HG02610 (cell line): ENCODE data around the gene UBE3C.
A peak's percentile ranks its signal among the peaks of the same experiment; 100 is the strongest.
"Not testable (repeated sequence)": the region's sequence is repeated elsewhere in the genome, so short reads cannot be mapped to it uniquely, and the experiment has no call there.

Experiments used
- ATAC-seq: cut with Tn5 transposase; IDR thresholded peaks from one replicate; pipeline ENCODE4 v1.9.1; 2021; ENCODE audit warnings: mild to moderate bottlenecking, moderate library complexity; ENCODE audit not compliant: unreplicated experiment

The UBE3C gene

GRCh38 chr7:157129907-157130460 lies 8.7 kb upstream of the UBE3C start:
- no peak for ATAC-seq

- not testable (repeated sequence) for ATAC-seq
Measured at GRCh38 chr7:157130849-157131248, 7.9 kb upstream of the UBE3C start.

DNA sequence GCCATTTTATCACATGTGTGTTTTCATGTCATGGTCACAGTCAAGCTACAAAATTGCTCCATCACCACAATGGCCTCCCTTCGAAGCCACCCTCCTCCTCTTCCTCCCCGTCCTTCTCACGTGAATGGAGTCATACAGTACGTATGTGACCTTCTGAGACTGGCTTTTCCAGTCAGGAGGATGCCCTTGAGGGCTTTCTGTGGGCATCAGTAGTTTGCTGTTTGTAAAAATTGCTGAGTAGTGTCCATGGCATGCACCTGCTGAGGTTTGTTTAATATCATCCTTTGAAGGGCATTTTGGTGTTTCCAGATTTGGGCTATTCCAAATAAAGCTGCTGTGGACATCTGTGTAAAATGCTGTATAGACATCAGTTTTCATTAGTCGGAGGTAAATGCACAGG lies 5.9 kb upstream of the UBE3C start:
- no peak for ATAC-seq

GRCh38 chr7:157133304-157133703 lies 5.4 kb upstream of the UBE3C start:
- no peak for ATAC-seq

DNA sequence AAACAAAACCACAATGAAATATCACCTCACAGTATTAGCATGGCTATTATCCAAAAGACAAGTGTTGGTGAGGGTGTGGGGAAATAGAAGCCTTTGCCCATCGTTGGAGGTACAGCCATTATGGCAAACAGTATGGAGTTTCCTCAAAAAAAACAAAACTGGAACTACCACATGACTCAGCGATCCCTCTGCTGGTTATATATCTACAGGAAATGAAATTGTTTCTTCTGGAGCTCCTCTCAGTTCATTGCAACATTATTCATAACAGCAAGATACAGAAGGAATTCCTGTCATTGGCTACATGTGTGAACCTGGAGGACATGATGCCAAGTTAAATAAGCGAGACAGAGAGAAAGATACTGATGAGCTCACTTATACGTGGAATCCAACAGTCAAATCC lies 2.4 kb upstream of the UBE3C start:
- ATAC-seq, result no peak

- ATAC-seq, result no peak
Measured at GRCh38 chr7:157138101-157138423, 664 bp upstream of the UBE3C start.

DNA sequence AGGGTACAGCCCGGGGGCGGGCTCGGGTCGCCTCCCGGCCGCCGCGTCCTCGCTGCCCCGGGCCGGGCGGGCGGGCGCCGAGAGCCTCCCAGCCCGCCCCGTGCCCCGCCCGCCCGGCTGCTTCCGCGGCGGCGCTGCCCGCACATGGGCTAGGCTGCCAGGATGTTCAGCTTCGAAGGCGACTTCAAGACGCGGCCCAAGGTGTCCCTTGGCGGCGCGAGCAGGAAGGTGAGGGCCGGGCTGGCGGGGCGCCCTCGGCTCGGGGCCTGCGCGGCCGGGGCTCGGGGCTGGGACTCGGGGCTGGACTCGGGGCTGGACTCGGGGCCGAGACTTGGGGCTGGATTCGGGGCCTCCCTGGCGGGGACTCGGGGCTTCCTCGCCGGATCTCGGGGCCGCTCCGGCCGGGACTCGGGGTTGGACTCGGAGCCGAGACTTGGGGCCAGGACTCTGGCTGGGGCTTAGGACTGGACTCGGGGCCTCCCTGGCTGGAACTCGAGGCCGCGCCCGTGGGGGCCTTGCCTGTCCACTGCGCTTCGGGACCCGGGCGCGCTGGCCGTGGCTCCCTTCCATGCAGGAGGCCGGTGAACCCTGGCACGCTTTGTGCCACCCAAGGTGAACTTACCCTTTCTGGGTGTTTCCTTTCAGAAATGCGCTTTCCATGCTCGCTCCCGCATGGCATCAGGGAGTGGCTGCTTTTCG lies 534 bp downstream of the UBE3C start:
- peak; percentile 57 for ATAC-seq

GRCh38 chr7:157139810-157140510 lies 1.2 kb downstream of the UBE3C start:
- ATAC-seq, result no peak

GRCh38 chr7:157140511-157140905 lies 1.8 kb downstream of the UBE3C start:
- ATAC-seq, result no peak

GRCh38 chr7:157141525-157142060 lies 2.9 kb downstream of the UBE3C start:
- no peak for ATAC-seq

- ATAC-seq, result no peak
Measured at GRCh38 chr7:157143788-157144187, 5.1 kb downstream of the UBE3C start.

GRCh38 chr7:157149317-157149716 lies 10.6 kb downstream of the UBE3C start:
- no peak for ATAC-seq

- ATAC-seq, result no peak
Measured at GRCh38 chr7:157150882-157151281, 12.2 kb downstream of the UBE3C start.

DNA sequence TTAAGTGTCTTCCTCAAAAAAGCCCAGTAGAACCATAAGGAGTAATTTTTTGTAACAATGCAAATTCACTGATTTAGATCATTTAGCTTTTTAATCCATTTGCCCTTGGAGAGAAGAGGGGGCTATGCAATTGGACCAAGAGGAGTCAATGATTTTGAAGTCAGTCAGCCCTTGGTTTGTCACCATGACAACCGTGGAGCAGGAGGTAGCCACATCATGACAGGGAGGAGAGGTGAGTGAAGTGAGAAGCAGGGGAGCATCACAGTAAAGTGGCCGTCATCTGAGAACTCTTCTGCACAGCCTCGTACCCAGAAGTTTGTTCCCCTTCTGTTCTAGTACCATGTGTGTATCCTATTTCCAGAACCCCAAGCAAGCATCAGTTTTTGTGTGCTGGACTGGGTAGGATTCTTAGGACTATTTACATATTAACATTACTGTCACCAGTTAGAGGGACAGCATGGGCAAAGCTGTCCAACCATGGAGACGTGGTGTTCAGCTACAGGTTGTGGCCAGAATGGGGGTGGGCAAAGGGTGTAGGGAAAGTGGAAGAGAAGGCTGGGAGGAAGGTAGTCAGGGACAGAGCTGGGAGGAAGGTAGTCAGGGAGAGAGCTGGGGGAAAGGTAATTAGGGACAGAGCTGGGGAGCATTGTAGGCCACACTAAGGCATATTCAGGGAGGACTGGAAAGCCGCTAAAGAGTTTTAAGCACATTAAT lies 13.1 kb downstream of the UBE3C start:
- ATAC-seq, result no peak

DNA sequence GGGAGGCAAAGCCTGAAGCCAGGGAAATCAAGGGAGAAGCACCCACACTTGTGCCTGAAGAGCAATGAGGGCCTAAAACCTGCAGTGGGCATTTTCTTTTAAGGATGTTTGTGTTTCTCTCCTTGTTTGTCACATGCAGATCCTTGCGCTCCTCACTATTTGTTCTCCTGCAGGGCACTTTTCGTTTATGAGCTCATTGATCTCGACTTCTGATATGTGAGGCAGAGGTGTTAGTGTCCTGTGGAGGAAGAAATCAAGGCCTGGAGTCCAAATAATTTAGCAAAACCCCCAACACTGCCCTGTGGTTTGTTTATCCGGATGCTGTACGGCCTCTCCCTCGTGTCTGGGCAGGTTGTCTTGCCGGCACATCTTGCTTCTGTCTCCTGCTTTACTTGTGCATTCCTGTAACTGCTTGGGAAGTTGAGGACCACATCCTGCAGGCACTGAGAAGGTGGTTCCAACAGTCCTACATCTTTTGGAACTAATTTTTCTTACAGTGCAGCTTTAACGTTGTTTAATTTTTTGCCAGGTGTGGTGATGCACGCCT lies 13.7 kb downstream of the UBE3C start:
- no peak for ATAC-seq

DNA sequence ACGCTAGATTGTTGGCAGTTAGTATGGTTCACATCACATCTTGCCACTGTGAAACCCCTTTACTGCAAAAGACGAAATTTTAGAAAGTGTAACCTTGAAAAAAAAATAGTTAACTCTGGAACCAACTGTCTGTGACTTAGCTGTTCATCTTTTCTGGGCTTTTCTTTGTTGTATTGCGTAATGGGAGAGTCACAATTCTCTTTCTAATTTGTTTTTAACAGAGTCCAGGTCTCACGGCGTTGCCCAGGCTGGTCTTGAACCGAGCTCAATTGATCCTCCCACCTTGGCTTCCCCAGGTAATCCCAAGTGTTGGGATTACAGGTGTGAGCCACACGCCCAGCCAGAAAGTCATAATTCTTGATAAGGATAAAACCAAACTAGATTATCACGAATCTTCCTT lies 14.5 kb downstream of the UBE3C start:
- ATAC-seq, result no peak

GRCh38 chr7:157155959-157156358 lies 17.2 kb downstream of the UBE3C start:
- ATAC-seq, result no peak

- ATAC-seq, result no peak
Measured at GRCh38 chr7:157158400-157158799, 19.7 kb downstream of the UBE3C start.

- ATAC-seq, result not testable (repeated sequence)
Measured at GRCh38 chr7:157159537-157159936, 20.8 kb downstream of the UBE3C start.

- ATAC-seq, result no peak
Measured at GRCh38 chr7:157160433-157160832, 21.7 kb downstream of the UBE3C start.

DNA sequence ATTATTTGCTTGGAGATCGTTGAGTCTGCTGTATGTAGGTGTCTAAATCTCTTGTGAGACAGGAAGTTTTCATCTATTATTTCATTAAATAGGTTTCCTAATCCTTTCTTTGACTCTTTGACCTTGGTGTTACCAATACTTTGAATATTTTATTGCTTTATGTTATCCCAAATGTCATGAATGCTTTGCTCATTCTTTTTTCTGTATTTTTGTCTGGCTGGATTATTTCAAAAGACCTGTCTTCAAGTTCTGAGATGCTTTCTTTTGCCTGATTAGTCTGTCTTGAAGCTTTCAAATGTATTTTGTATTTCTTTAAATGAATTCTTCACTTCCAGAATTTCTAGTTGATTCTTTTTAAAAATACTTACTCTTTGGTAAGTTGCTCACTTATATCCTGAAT lies 27.3 kb downstream of the UBE3C start:
- no peak for ATAC-seq
